AG04450 (cell line): ENCODE results near the gene ATP6V0A1. TPM values are rescaled to one million over a fixed set of nuclear protein-coding genes. Genes with fewer than 3 reads are reported as not detected.

Experiments used
- CTCF ChIA-PET: fragments of 300-600, 350-600 bp; formaldehyde crosslinking; extraction: SDS; loops from one replicate; lab custom pipeline; 2022; ENCODE audit warnings: antibody characterized with exemption, inconsistent platforms; lab: Charles Lee
- POLR2A ChIA-PET: fragments of 350-600 bp; formaldehyde crosslinking; extraction: SDS; loops from one replicate; lab custom pipeline; 2021; ENCODE audit warnings: antibody characterized with exemption, inconsistent platforms; lab: Yijun Ruan, JAX
- DNase-seq: peaks from one replicate; pipeline ENCODE4 v3.0.0-alpha.2; 2011; ENCODE audit warnings: low read depth, low spot score
- H3K27ac ChIP-seq: one replicate; pipeline ENCODE4 v1.5.1; 2012; ENCODE audit warnings: low read depth, low read length, control low read depth
- H3K27me3 ChIP-seq: one replicate; pipeline ENCODE4 v1.6.0; 2012; ENCODE audit warnings: low read length; ENCODE audit not compliant: control insufficient read depth, insufficient read depth
- H3K4me3 ChIP-seq: 2 replicates; pipeline ENCODE4 v1.5.1; 2011; ENCODE audit warnings: mild to moderate bottlenecking, low read depth, low read length, control low read depth
- H3K9me3 ChIP-seq: 2 replicates; pipeline ENCODE4 v1.5.1; 2012; ENCODE audit warnings: low read length; ENCODE audit not compliant: control insufficient read depth, insufficient read depth
- polyA minus RNA-seq: library from RNA; depleted of rRNA, polyadenylated mRNA; stranded (reverse); fragments of >200 nt; gene quantifications from 2 replicates; pipeline ENCODE4 v1.2.3, GENCODE V29; 2011; rRNA and poly(A)+ RNA removed
- polyA plus RNA-seq: library from polyadenylated mRNA; depleted of rRNA; stranded (reverse); fragments of >200 nt; gene quantifications from 2 replicates; pipeline ENCODE4 v1.2.3, GENCODE V29; 2011; rRNA removed
- TF ChIP-seq, protein P1 (sequence below): IDR thresholded peaks from 2 replicates; pipeline ENCODE4 v1.5.1; 2011; ENCODE audit warnings: low read depth, low read length, control low read depth, inconsistent platforms

The ATP6V0A1 gene
- polyA plus RNA-seq (22.3 and 30.8 TPM in 2 replicates), polyA minus RNA-seq (60.2 and 84.4 TPM in 2 replicates)

DNA sequence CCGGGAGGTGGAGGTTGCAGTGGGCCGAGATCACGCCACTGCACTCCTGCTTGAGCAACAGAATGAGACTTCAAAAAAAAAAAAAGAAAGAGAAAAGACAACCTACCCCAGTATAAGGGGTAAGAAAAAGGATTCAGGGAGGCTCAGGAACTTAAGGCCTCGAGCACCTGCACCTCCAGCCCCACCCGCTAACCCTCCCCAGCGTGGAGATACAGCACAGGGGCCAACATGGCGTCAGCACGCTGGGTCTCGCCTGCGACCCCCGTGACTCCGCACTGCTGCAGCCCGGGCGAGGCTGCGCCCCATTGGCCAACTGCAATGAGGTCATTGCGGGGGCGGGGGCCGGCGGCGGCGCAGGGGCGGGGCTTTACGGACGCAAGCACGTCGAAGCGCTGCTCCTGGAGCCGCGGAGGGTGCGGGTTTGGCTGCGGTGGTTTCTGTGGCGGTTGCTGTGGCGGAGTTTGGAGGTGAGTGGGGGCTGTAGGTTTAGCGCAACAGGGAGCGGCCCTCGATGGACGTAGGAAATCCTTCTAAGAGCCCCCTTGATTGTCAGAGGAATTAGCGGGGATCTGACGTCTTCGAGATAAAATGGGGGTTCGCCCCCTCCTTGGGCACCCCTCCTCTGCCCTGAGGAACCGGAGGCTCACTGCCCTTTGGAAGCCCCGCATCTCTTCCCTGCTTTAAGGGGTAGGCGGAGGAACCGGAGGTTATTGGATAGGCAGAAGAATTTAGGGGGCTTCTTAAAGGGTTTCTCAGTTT, at the start of gene ATP6V0A1:
Gene ATP6V0A1, plus strand, starts transcription at position 382 of the 759 bp plus-strand sequence. CDS start 2,017 bp downstream, outside the sequence.
- H3K27ac ChIP-seq: peak within 1 kb of the TSS; percentile 86
- ChIA-PET POLR2A (interaction anchor here (1.6 kb wide), 1 partner anchor 36 kb away, joined by 9 read pairs; the partner anchor contains the start of gene CAVIN1), CTCF (no interaction called here)
- TF ChIP-seq, protein P1, sequence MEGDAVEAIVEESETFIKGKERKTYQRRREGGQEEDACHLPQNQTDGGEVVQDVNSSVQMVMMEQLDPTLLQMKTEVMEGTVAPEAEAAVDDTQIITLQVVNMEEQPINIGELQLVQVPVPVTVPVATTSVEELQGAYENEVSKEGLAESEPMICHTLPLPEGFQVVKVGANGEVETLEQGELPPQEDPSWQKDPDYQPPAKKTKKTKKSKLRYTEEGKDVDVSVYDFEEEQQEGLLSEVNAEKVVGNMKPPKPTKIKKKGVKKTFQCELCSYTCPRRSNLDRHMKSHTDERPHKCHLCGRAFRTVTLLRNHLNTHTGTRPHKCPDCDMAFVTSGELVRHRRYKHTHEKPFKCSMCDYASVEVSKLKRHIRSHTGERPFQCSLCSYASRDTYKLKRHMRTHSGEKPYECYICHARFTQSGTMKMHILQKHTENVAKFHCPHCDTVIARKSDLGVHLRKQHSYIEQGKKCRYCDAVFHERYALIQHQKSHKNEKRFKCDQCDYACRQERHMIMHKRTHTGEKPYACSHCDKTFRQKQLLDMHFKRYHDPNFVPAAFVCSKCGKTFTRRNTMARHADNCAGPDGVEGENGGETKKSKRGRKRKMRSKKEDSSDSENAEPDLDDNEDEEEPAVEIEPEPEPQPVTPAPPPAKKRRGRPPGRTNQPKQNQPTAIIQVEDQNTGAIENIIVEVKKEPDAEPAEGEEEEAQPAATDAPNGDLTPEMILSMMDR: no peak
- H3K9me3 ChIP-seq: no peaks in the 10 kb centered on the region
- H3K4me3 ChIP-seq: peak within 1 kb of the TSS; percentile 84
- H3K27me3 ChIP-seq: no peaks in the 10 kb centered on the region
- DNase-seq: no peak

DNA sequence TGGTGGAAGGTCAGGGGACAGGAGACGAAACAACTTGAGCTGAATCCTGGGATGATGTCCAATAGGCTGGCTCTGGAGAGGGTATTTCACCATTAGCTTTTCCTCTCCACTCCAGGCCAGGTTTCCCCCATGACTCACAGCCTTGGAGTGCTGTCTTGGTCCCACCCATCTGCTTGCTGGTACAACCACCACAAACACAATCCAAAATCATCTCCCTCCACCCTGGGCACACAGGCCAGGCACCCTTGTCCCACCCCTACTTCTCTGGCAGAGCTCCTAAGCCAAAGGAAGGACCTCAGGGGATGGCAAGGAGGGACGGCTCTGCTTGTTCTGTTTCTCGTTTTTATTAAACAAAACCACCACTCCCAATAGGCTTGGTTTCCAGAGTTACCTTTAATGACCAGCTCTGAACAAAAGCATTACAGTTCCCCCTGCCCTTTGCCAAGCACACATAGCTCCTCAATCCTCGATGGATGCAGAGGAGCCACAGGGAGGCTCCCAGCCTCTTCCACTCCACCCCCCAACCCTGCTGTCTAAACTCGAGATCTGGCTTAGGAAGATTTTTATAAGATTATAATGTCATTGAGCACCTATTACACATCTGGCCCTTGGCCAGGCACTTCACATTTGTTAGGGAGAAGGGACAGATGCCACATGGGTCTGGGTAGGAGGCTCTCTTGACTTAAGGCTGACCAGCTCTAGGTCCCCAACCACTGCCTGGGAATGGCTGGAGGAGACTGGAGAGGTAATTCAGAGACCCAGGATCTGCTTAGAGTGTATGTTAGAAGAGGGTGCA, 49.0 kb upstream of the ATP6V0A1 start:
- Histone ChIP-seq H3K27ac (peak overlapping the region; percentile 85), H3K4me3 (no peak overlapping the region), H3K27me3 (no peaks in the 10 kb centered on the region), H3K9me3 (no peaks in the 10 kb centered on the region; the same call in 1 of the 2 replicates)
- CTCF ChIA-PET: interaction anchor here (0.6 to 1.6 kb wide), 4 partner anchors 21 to 118 kb away, joined by 4 to 6 read pairs (median 4); partner anchors contain the start of gene STAT3
- TF ChIP-seq, protein P1: no peak
- POLR2A ChIA-PET: interaction anchor here (0.6 to 1.7 kb wide), 9 partner anchors 10 to 136 kb away, joined by 3 to 23 read pairs (median 6); partner anchors contain the start of genes CAVIN1 and STAT3
- peak; percentile 75 for DNase-seq

DNA sequence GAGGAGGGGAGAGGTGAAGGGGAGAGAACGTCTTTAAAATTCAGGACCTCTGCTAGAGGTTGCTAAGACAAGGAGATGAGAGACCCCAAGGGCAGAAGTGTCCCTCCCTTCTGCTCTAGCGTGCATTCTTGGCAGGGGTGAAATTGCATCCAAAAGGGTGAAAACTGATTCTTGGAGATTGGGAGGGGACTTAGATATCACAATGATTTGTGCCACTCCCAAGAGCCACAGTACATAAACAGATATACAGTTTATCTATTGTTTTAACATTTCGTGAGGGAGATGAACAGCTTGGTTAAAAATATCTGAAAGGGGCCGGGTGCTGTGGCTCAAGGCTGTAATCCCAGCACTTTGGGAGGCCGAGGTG, 48.4 kb upstream of the ATP6V0A1 start:
- DNase-seq: no peak
- no peaks in the 10 kb centered on the region for H3K9me3 ChIP-seq
- H3K4me3 ChIP-seq: no peak overlapping the region
- H3K27me3 ChIP-seq: no peaks in the 10 kb centered on the region
- peak overlapping the region; percentile 85 for H3K27ac ChIP-seq
- CTCF ChIA-PET: interaction anchor here (1.3 kb wide), 1 partner anchor 107 kb away, joined by 4 read pairs; no protein-coding TSS in a partner anchor
- POLR2A ChIA-PET: interaction anchor here (1.4 to 1.7 kb wide), 3 partner anchors 13 to 110 kb away, joined by 5 to 23 read pairs (median 11); partner anchors contain the start of genes CAVIN1 and STAT3
- TF ChIP-seq, protein P1: no peak

DNA sequence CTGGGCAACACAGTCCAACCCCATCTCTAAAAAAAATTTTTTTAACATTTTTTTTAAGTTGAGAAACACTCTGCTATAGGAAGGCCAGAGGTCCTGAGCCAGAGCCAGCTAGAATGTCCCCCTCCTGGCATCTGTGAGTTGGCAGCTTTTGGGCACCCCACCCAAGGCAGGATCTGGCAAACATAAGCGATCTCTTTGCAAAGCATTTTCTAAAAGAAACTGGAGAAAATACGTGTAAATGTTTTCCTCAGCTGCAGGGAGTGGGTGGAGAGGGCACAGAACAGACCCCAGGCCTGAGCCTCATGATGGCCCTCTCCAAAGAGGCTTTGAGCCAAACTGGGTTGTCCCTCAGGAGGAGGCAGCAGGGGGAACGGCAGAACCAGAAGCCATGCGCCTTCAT, 47.3 kb upstream of the ATP6V0A1 start:
- no peak for DNase-seq
- Histone ChIP-seq H3K27me3 (no peaks in the 10 kb centered on the region), H3K9me3 (no peaks in the 10 kb centered on the region), H3K27ac (peak overlapping the region; percentile 31), H3K4me3 (no peak overlapping the region)
- ChIA-PET POLR2A (no interaction called here), CTCF (interaction anchor here (1.1 to 1.3 kb wide), 2 partner anchors 106 to 189 kb away, joined by 3 to 4 read pairs; no protein-coding TSS in a partner anchor)
- TF ChIP-seq, protein P1: no peak
